ENCODE results near the gene PTPN1.

GRCh38 chr20:50537546-50538201 is 27.5 kb downstream of the PTPN1 start:
- no peak for TF ChIP-seq POLR2A (IDR thresholded peaks at IDR 0.05)
- no peak for TF ChIP-seq CTCF (IDR thresholded peaks at IDR 0.05)
- no peak for TF ChIP-seq EP300 (IDR thresholded peaks at IDR 0.05)
- TF ChIP-seq POLR2AphosphoS5 (IDR thresholded peaks at IDR 0.05) = no peak

All from stomach (tissue), 4 donors.